ENCODE results near the gene STK40. TPM values are rescaled to one million over a fixed set of nuclear protein-coding genes. Genes with fewer than 3 reads are reported as not detected.

The STK40 gene
- total RNA-seq, 1 donor from 2014 or later, result 34.5 TPM

GRCh38 chr1:36398370-36398977 is 12.8 kb upstream of the STK40 start:
- no peak for DNase-seq (ENCODE audit: low read depth)

GRCh38 chr1:36397378-36398230 is 11.9 kb upstream of the STK40 start, which contains the start of gene LSM10:
TSS of gene LSM10 (minus strand) at chr1:36397908. CDS start at chr1:36394129, 3,779 bp downstream.
- peak; percentile 84 for DNase-seq (ENCODE audit: low read depth)

- DNase-seq (ENCODE audit: low read depth), result no peak
These were observed 11.3 kb upstream of the STK40 start for GRCh38 chr1:36397083-36397377.

GRCh38 chr1:36396359-36396758 is 10.6 kb upstream of the STK40 start:
- DNase-seq (ENCODE audit: low read depth), result no peak

GRCh38 chr1:36393686-36394085 is 8.0 kb upstream of the STK40 start:
- no peak for DNase-seq (ENCODE audit: low read depth)

GRCh38 chr1:36392836-36393235 is 7.1 kb upstream of the STK40 start:
- no peak for DNase-seq (ENCODE audit: low read depth)

GRCh38 chr1:36391271-36391670 is 5.5 kb upstream of the STK40 start:
- DNase-seq (ENCODE audit: low read depth), result no peak

- no peak for DNase-seq (ENCODE audit: low read depth)
These were observed 4.7 kb upstream of the STK40 start for GRCh38 chr1:36390411-36390810.

GRCh38 chr1:36389999-36390398 is 4.3 kb upstream of the STK40 start:
- DNase-seq (ENCODE audit: low read depth), result no peak

- DNase-seq (ENCODE audit: low read depth), result no peak
These were observed 3.5 kb upstream of the STK40 start for GRCh38 chr1:36389261-36389660.

- peak; percentile 80 for DNase-seq (ENCODE audit: low read depth)
These were observed 1.6 kb upstream of the STK40 start for GRCh38 chr1:36387141-36387949.

- peak; percentile 100 for DNase-seq (ENCODE audit: low read depth)
These were observed 779 bp upstream of the STK40 start for GRCh38 chr1:36386265-36387140.

- DNase-seq (ENCODE audit: low read depth), result peak; percentile 45
These were observed 948 bp downstream of the STK40 start for GRCh38 chr1:36384542-36385409.

- no peak for DNase-seq (ENCODE audit: low read depth)
These were observed 2.5 kb downstream of the STK40 start for GRCh38 chr1:36383240-36383639.

- DNase-seq (ENCODE audit: low read depth), result no peak
These were observed 3.1 kb downstream of the STK40 start for GRCh38 chr1:36382669-36383068.

GRCh38 chr1:36382231-36382630 is 3.5 kb downstream of the STK40 start:
- DNase-seq (ENCODE audit: low read depth), result no peak

GRCh38 chr1:36381405-36381804 is 4.3 kb downstream of the STK40 start:
- no peak for DNase-seq (ENCODE audit: low read depth)

GRCh38 chr1:36380782-36381181 is 4.9 kb downstream of the STK40 start:
- no peak for DNase-seq (ENCODE audit: low read depth)

GRCh38 chr1:36380143-36380619 is 5.5 kb downstream of the STK40 start:
- no peak for DNase-seq (ENCODE audit: low read depth)

- no peak for DNase-seq (ENCODE audit: low read depth)
These were observed 7.8 kb downstream of the STK40 start for GRCh38 chr1:36377791-36378492.
